ENCODE data around the gene PTPN23. TPM values are rescaled to one million over a fixed set of nuclear protein-coding genes. Genes with fewer than 3 reads are reported as not detected.
A peak's percentile ranks its signal among the peaks of the same experiment; 100 is the strongest.

Gene PTPN23, protein sequence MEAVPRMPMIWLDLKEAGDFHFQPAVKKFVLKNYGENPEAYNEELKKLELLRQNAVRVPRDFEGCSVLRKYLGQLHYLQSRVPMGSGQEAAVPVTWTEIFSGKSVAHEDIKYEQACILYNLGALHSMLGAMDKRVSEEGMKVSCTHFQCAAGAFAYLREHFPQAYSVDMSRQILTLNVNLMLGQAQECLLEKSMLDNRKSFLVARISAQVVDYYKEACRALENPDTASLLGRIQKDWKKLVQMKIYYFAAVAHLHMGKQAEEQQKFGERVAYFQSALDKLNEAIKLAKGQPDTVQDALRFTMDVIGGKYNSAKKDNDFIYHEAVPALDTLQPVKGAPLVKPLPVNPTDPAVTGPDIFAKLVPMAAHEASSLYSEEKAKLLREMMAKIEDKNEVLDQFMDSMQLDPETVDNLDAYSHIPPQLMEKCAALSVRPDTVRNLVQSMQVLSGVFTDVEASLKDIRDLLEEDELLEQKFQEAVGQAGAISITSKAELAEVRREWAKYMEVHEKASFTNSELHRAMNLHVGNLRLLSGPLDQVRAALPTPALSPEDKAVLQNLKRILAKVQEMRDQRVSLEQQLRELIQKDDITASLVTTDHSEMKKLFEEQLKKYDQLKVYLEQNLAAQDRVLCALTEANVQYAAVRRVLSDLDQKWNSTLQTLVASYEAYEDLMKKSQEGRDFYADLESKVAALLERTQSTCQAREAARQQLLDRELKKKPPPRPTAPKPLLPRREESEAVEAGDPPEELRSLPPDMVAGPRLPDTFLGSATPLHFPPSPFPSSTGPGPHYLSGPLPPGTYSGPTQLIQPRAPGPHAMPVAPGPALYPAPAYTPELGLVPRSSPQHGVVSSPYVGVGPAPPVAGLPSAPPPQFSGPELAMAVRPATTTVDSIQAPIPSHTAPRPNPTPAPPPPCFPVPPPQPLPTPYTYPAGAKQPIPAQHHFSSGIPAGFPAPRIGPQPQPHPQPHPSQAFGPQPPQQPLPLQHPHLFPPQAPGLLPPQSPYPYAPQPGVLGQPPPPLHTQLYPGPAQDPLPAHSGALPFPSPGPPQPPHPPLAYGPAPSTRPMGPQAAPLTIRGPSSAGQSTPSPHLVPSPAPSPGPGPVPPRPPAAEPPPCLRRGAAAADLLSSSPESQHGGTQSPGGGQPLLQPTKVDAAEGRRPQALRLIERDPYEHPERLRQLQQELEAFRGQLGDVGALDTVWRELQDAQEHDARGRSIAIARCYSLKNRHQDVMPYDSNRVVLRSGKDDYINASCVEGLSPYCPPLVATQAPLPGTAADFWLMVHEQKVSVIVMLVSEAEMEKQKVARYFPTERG (N-terminal part only)
- polyA plus RNA-seq (2011; rRNA removed) = 1.3 and 2.9 TPM in 2 replicates
- 11.0 and 13.5 TPM in 2 replicates for polyA minus RNA-seq (2011; rRNA and poly(A)+ RNA removed)

DNA sequence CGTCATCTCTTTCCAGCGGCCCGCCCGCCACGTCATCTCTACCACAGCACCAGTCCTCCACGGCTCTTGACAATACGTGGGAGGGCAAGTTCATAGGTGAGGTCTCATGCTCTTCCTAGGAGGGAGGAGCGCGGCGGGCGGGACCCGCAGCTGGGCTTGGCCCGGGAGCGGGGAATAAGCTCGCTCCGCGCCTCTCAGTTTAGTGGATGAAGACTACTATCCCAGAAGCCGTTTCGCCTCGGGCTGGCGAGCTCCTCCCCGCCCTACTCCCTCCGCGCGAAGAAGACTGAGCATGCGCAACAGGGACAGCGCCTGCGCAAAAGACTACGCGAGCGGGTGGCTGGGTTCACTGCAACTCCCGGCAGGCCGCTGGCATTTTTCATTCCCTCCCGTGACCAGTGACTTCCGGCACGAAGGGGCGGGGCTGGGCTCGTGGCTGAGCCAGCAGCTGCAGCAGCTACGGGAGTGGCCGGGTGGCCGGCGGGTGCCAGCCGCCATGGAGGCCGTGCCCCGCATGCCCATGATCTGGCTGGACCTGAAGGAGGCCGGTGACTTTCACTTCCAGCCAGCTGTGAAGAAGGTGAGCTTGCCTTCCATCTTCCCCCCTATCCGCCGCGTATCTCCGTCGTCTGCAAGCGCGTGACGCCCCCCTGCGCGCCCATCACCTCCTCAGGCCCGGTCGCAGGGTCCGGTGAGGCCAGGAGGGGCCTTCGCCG, at the start of gene PTPN23:
PTPN23 (plus strand) TSS at position 421 of the 716 bp plus-strand sequence; CDS start at position 497, 76 bp downstream.
- Histone ChIP-seq H3K27me3 (ENCODE audit: control insufficient read depth, insufficient read depth, low read length) (no peaks in the 10 kb centered on the region), H3K4me3 (ENCODE audit: low read depth, low read length) (peak within 1 kb of the TSS; percentile 98), H3K9me3 (ENCODE audit: control insufficient read depth, insufficient read depth, low read length) (no peaks in the 10 kb centered on the region; the same call in 1 of the 2 replicates), H3K27ac (ENCODE audit: low read depth, low read length) (peak within 1 kb of the TSS; percentile 99)
- TF ChIP-seq, protein P1, sequence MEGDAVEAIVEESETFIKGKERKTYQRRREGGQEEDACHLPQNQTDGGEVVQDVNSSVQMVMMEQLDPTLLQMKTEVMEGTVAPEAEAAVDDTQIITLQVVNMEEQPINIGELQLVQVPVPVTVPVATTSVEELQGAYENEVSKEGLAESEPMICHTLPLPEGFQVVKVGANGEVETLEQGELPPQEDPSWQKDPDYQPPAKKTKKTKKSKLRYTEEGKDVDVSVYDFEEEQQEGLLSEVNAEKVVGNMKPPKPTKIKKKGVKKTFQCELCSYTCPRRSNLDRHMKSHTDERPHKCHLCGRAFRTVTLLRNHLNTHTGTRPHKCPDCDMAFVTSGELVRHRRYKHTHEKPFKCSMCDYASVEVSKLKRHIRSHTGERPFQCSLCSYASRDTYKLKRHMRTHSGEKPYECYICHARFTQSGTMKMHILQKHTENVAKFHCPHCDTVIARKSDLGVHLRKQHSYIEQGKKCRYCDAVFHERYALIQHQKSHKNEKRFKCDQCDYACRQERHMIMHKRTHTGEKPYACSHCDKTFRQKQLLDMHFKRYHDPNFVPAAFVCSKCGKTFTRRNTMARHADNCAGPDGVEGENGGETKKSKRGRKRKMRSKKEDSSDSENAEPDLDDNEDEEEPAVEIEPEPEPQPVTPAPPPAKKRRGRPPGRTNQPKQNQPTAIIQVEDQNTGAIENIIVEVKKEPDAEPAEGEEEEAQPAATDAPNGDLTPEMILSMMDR (IDR thresholded peaks at IDR 0.05; ENCODE audit: low read depth, low read length) = no peak
- ChIA-PET CTCF (interaction anchor here (0.7 kb wide), 2 partner anchors 41 to 132 kb away, joined by 3 to 4 read pairs; no protein-coding TSS in a partner anchor), POLR2A (interaction anchor here (0.6 to 1.3 kb wide), 15 partner anchors 9 to 341 kb away, joined by 3 to 9 read pairs (median 4); partner anchors contain the start of gene SETD2)
- peak; percentile 98 for DNase-seq (ENCODE audit: low read depth, low spot score)

DNA sequence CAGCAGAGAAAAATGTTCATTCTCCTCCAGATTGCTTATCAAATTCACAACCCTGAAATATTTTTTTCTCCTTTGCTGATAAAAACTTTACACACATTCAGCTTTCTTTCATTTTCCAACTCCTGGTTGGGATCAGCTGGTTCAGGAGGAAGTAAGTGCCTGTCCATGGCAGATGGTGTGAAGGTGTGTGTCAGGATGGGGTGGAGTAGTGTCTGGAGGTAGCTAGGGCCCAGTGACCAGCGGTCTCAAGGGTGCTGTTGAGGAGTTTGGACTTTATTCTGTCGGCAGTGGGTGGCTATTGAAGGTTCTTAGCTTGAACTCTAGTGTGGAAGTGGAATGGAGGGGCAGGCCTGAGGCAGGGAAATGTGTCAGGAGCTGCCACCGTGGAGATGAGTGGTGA, 46.9 kb upstream of the PTPN23 start:
- ChIA-PET CTCF (interaction anchor here (1.0 kb wide), 1 partner anchor 10 kb away, joined by 3 read pairs; no protein-coding TSS in a partner anchor), POLR2A (no interaction called here)
- no peaks in the 10 kb centered on the region for H3K9me3 ChIP-seq (ENCODE audit: control insufficient read depth, insufficient read depth, low read length)
- H3K4me3 ChIP-seq (ENCODE audit: low read depth, low read length) = no peak overlapping the region
- TF ChIP-seq, protein P1 (IDR thresholded peaks at IDR 0.05; ENCODE audit: low read depth, low read length) = no peak
- no peaks in the 10 kb centered on the region for H3K27me3 ChIP-seq (ENCODE audit: control insufficient read depth, insufficient read depth, low read length)
- DNase-seq (ENCODE audit: low read depth, low spot score) = no peak
- no peak overlapping the region for H3K27ac ChIP-seq (ENCODE audit: low read depth, low read length)

DNA sequence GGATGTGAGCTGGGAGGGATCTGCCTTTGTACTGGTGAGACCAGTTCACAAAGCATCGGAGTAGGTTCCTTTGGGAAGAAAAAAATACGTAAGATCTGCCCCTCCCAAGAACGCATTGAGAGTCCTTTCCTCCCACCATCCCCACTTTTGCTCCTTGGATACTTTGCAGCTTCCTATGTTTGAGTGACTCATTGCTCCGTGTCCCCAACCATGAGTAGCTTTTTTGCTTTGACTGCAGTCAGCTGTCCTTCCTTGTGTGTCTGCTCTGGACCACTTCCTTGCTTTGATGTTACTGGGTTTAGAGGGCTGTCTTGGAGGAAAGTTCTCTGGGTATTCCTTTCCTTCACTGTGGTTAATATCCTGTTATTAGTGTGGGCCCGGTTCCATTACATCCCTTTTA, 43.2 kb upstream of the PTPN23 start:
- Histone ChIP-seq H3K27me3 (ENCODE audit: control insufficient read depth, insufficient read depth, low read length) (no peaks in the 10 kb centered on the region), H3K27ac (ENCODE audit: low read depth, low read length) (no peak overlapping the region), H3K4me3 (ENCODE audit: low read depth, low read length) (no peak overlapping the region), H3K9me3 (ENCODE audit: control insufficient read depth, insufficient read depth, low read length) (no peaks in the 10 kb centered on the region)
- no peak for DNase-seq (ENCODE audit: low read depth, low spot score)
- ChIA-PET POLR2A (no interaction called here), CTCF (interaction anchor here (1.3 kb wide), 1 partner anchor 13 kb away, joined by 7 read pairs; no protein-coding TSS in a partner anchor)
- TF ChIP-seq, protein P1 (IDR thresholded peaks at IDR 0.05; ENCODE audit: low read depth, low read length) = no peak

DNA sequence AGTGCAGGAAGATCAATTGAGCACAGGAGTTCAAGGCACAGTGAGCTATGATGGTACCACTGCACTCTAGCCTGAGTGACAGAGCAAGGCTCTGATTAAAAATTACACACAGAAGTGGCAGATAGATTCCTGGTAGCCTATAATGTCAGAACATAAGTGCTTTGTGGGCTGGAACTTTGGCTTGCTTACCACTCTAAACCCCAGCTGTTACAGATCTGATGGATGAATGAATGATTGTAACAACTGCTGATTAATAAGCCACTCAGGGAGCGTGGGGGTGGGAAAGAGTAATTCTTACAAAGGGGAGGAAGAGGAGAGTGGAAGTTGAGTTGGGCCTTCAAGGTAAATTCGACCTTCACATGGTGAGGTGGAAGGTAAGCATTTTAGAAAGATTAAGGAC, 40.9 kb upstream of the PTPN23 start:
- Histone ChIP-seq H3K27me3 (ENCODE audit: control insufficient read depth, insufficient read depth, low read length) (no peaks in the 10 kb centered on the region), H3K9me3 (ENCODE audit: control insufficient read depth, insufficient read depth, low read length) (no peaks in the 10 kb centered on the region), H3K4me3 (ENCODE audit: low read depth, low read length) (no peak overlapping the region), H3K27ac (ENCODE audit: low read depth, low read length) (no peak overlapping the region)
- TF ChIP-seq, protein P1 (IDR thresholded peaks at IDR 0.05; ENCODE audit: low read depth, low read length) = no peak
- ChIA-PET CTCF (interaction anchor here (0.8 kb wide), 1 partner anchor 16 kb away, joined by 3 read pairs; no protein-coding TSS in a partner anchor), POLR2A (no interaction called here)
- DNase-seq (ENCODE audit: low read depth, low spot score) = no peak

All from AG04450 (cell line).